Left lung (tissue), 10 donors: Measurements from ENCODE around the gene RFX2. TPM values are rescaled to one million over a fixed set of nuclear protein-coding genes. Genes with fewer than 3 reads are reported as not detected.
"Not testable (repeated sequence)": the region's sequence is repeated elsewhere in the genome, so short reads cannot be mapped to it uniquely, and the experiment has no call there.

Experiments used
- ATAC-seq: fragments of 200-7000 bp; cut with Tn5 transposase; one replicate; pipeline ENCODE4 v1.9.1; 2020; ENCODE audit warnings: moderate library complexity
- DNase-seq, 4 donors: peaks; one replicate each; pipeline ENCODE4 v3.0.0-alpha.2; 2013 to 2020
- H3K27ac ChIP-seq, 2 donors: fragments of 200-600 bp; sonication (generic) in 1 of 2; one replicate each; pipeline versions ENCODE4 v1.5.0 to v1.8.0; 2020 to 2021
- H3K27me3 ChIP-seq, 2 donors: fragments of 200-600 bp; sonication (generic) in 1 of 2; one replicate each; pipeline versions ENCODE4 v1.5.0 to v1.8.0; 2020 to 2021
- H3K36me3 ChIP-seq, 2 donors: fragments of 200-600 bp; sonication (generic) in 1 of 2; one replicate each; pipeline versions ENCODE4 v1.5.0 to v1.8.0; 2020 to 2021
- H3K4me1 ChIP-seq, 2 donors: fragments of 200-600 bp; one replicate each; pipeline ENCODE4 v1.8.0; 2021
- H3K4me3 ChIP-seq, 2 donors: fragments of 200-600 bp; sonication (generic) in 1 of 2; one replicate each; pipeline versions ENCODE4 v1.5.0 to v1.8.0; 2020 to 2021; ENCODE audit warnings: mild to moderate bottlenecking in 1 of 2
- H3K9me3 ChIP-seq, 2 donors: fragments of 200-600 bp; sonication (generic) in 1 of 2; one replicate each; pipeline versions ENCODE4 v1.5.0 to v1.8.0; 2020 to 2021
- intact Hi-C, 2 donors: fragments of 100-400 bp; cut with DNase I; formaldehyde crosslinking; loops; one replicate each; pipeline versions ENCODE4 v1.11.2 to v1.14.2; 2022
- polyA plus RNA-seq, 6 donors: library from polyadenylated mRNA; unstranded; fragments of 120-200 nt; gene quantifications; one replicate each; pipeline ENCODE4 v1.2.1, GENCODE V29; 2013; ENCODE audit not compliant: insufficient read length in 6 of 6
- total RNA-seq, 2 donors: library from RNA; stranded (reverse); fragmentation: NEBNext Ultra II Directional; extraction: Animal tissue kit (Norgen Biotek cat#: 25700); gene quantifications; one replicate each; pipeline ENCODE4 v1.2.1, GENCODE V29; 2021
- TF ChIP-seq, protein P1 (sequence below), 2 donors: fragments of 200-600 bp; sonication (generic) in 1 of 2; IDR thresholded peaks; one replicate each; pipeline versions ENCODE4 v1.5.0 to v1.8.0; 2021; ENCODE audit warnings: antibody characterized with exemption in 2 of 2
- donor health status: DM: no; HTN: yes; CAD: no.
- donor health status: DM: no; HTN: no; CAD: no.

The RFX2 gene
- total and polyA plus RNA-seq, 8 donors: 12.7 to 18.8 (median 16.5) TPM

- no peaks in the 10 kb centered on the region for H3K9me3 ChIP-seq
- TF ChIP-seq, protein P1, sequence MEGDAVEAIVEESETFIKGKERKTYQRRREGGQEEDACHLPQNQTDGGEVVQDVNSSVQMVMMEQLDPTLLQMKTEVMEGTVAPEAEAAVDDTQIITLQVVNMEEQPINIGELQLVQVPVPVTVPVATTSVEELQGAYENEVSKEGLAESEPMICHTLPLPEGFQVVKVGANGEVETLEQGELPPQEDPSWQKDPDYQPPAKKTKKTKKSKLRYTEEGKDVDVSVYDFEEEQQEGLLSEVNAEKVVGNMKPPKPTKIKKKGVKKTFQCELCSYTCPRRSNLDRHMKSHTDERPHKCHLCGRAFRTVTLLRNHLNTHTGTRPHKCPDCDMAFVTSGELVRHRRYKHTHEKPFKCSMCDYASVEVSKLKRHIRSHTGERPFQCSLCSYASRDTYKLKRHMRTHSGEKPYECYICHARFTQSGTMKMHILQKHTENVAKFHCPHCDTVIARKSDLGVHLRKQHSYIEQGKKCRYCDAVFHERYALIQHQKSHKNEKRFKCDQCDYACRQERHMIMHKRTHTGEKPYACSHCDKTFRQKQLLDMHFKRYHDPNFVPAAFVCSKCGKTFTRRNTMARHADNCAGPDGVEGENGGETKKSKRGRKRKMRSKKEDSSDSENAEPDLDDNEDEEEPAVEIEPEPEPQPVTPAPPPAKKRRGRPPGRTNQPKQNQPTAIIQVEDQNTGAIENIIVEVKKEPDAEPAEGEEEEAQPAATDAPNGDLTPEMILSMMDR (IDR thresholded peaks at IDR 0.05): no peak
- no peak overlapping the region for H3K27ac ChIP-seq
- intact Hi-C loops: no loop called here
- DNase-seq (no peak), ATAC-seq (no peak)
- H3K4me1 ChIP-seq: no peaks in the 10 kb centered on the region
- peaks cover 0 to 18% of the 10 kb centered on the region in 2 donors for H3K36me3 ChIP-seq
- no peak overlapping the region for H3K4me3 ChIP-seq
- no peaks in the 10 kb centered on the region for H3K27me3 ChIP-seq
Measured at GRCh38 chr19:6032381-6032780, 77.9 kb downstream of the RFX2 start.

GRCh38 chr19:6030214-6030507 is 80.1 kb downstream of the RFX2 start:
- DNase-seq (peak in 1 of 4 donors; percentile 14), ATAC-seq (peak; percentile 43)
- intact Hi-C loops: no loop called here
- TF ChIP-seq, protein P1 (IDR thresholded peaks at IDR 0.05): no peak
- H3K4me3 ChIP-seq: no peak overlapping the region
- H3K36me3 ChIP-seq: peaks cover 0 to 28% of the 10 kb centered on the region in 2 donors
- no peak overlapping the region for H3K27ac ChIP-seq
- H3K9me3 ChIP-seq: no peaks in the 10 kb centered on the region
- no peaks in the 10 kb centered on the region for H3K27me3 ChIP-seq
- H3K4me1 ChIP-seq: no peaks in the 10 kb centered on the region

DNA sequence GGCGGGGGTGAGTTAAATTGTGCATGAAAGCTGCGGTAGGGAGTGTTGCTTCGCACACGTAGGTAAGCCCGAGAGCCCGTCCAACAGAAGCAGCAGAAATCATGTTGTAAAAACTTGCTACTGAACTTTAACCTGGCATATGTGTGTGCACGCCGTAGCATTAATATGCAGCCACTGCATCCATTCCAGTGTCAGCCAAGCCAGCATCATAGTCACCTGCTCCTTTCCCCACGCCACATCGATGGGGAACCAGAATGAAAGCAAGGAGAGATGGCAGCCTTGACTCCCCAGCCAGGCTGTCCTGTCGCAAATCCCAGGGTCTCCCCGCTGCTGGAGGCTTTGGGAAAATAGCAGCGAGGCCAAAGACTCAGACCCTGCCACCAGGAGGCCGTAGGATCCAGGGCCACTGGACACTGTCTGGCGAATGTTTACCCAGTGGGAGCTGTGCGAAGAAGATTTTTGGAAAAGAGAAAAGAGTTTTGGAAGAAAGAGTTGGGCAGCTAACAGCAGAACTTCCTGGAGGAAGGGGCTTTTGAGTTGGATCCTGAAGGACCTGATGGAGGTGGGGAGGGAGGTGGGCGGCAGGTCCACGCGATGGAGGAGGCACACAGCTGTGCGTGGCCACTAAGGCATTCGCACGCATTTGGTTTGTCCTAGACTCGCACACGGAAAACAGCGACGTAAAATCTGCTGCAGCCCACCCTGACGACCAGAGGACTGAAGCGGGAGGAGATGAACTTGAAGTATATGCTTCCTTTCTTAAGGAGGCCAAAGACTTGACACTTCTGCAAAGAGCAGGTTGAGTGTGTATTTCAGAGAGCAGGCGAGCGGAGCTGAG is 83.7 kb downstream of the RFX2 start:
- Histone ChIP-seq H3K36me3 (peaks cover 0 to 25% of the 10 kb centered on the region in 2 donors), H3K9me3 (no peaks in the 10 kb centered on the region), H3K27ac (no peak overlapping the region), H3K27me3 (no peaks in the 10 kb centered on the region), H3K4me1 (peaks cover 0 to 13% of the 10 kb centered on the region in 2 donors), H3K4me3 (no peak overlapping the region)
- TF ChIP-seq, protein P1 (IDR thresholded peaks at IDR 0.05): no peak
- peak in 1 of 4 donors; percentile 12 for DNase-seq
- intact Hi-C loops: no loop called here
- ATAC-seq: no peak

DNA sequence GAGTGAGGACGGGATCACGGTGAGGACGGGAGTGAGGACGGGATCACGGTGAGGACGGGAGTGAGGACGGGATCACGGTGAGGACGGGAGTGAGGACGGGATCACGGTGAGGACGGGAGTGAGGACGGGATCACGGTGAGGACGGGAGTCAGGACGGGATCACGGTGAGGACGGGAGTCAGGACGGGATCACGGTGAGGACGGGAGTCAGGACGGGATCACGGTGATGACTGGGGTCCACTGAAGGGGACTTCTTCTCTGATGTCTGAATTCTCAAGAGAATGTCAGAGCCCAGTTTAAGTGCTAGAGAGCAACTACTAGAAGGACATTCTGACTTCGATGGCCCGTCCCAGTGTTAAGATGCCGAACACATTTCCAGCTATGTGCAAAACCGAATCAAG is 85.5 kb downstream of the RFX2 start:
- intact Hi-C loops, H3K27ac ChIP-seq, H3K9me3 ChIP-seq, DNase-seq, ATAC-seq, H3K27me3 ChIP-seq, H3K4me3 ChIP-seq: not testable (repeated sequence)
- peaks cover 0 to 13% of the 10 kb centered on the region in 2 donors for H3K4me1 ChIP-seq
- H3K36me3 ChIP-seq: peaks cover 0 to 25% of the 10 kb centered on the region in 2 donors

GRCh38 chr19:6023936-6024335 is 86.4 kb downstream of the RFX2 start:
- H3K4me1 ChIP-seq: peaks cover 0 to 13% of the 10 kb centered on the region in 2 donors
- peaks cover 0 to 25% of the 10 kb centered on the region in 2 donors for H3K36me3 ChIP-seq
- TF ChIP-seq, protein P1 (IDR thresholded peaks at IDR 0.05): no peak
- ATAC-seq (no peak), DNase-seq (peak in 2 of 4 donors; percentile 25 to 39)
- H3K4me3 ChIP-seq: no peak overlapping the region
- H3K27me3 ChIP-seq: no peaks in the 10 kb centered on the region
- H3K27ac ChIP-seq: no peak overlapping the region
- intact Hi-C loops: loop anchor here in 1 of 2 donors (2.0 kb wide), 1 partner anchor 37 kb away; no protein-coding TSS in a partner anchor
- H3K9me3 ChIP-seq: no peaks in the 10 kb centered on the region
